H7 (cell line): ENCODE data around the gene GABPA. TPM values are rescaled to one million over a fixed set of nuclear protein-coding genes. Genes with fewer than 3 reads are reported as not detected.
A peak's percentile ranks its signal among the peaks of the same experiment; 100 is the strongest.
"Not testable (repeated sequence)": the region's sequence is repeated elsewhere in the genome, so short reads cannot be mapped to it uniquely, and the experiment has no call there.

Experiments used
- DNase-seq: peaks from one replicate; pipeline ENCODE4 v3.0.0; 2012
- H3K27me3 ChIP-seq: 2 replicates; pipeline ENCODE4 v1.6.0; 2011; ENCODE audit warnings: mild to moderate bottlenecking, low read length; ENCODE audit not compliant: control insufficient read depth, insufficient read depth
- H3K36me3 ChIP-seq: replicated peaks from 2 replicates; pipeline ENCODE4 v1.5.1; 2011; ENCODE audit warnings: low read length; ENCODE audit not compliant: control insufficient read depth, insufficient read depth
- H3K4me3 ChIP-seq: 2 replicates; pipeline ENCODE4 v1.5.1; 2011; ENCODE audit warnings: low read depth, mild to moderate bottlenecking, control low read depth, low read length, moderate library complexity; ENCODE audit not compliant: insufficient read depth
- total RNA-seq: library from RNA; depleted of rRNA; stranded (reverse); fragments of >200 nt; shearing (Covaris generic); gene quantifications from 2 replicates; pipeline ENCODE4 v1.2.3, GENCODE V29; 2014; rRNA removed

Gene GABPA
- total RNA-seq, result 20.5 and 28.3 TPM in 2 replicates

- H3K27me3 ChIP-seq, result no peaks in the 10 kb centered on the region
- H3K36me3 ChIP-seq, result no peaks in the 10 kb centered on the region
- peak; percentile 88 for DNase-seq
- peak within 1 kb of the TSS; percentile 80 for H3K4me3 ChIP-seq
Measured at GRCh38 chr21:25734904-25735645, at the start of gene GABPA, which contains the start of gene ATP5PF. TSS of gene GABPA (plus strand) at chr21:25734972. CDS start at chr21:25741599, 6,627 bp downstream. TSS of gene ATP5PF (minus strand) at chr21:25734904. CDS start at chr21:25729794, 5,110 bp downstream.

- DNase-seq, result no peak
- Histone ChIP-seq H3K27me3 (no peaks in the 10 kb centered on the region), H3K36me3 (no peaks in the 10 kb centered on the region), H3K4me3 (no peak overlapping the region)
Measured at GRCh38 chr21:25687787-25688186, 47.0 kb upstream of the GABPA start.

GRCh38 chr21:25688275-25689155, 46.3 kb upstream of the GABPA start:
- no peak overlapping the region for H3K4me3 ChIP-seq
- no peak for DNase-seq
- H3K36me3 ChIP-seq, result no peaks in the 10 kb centered on the region
- H3K27me3 ChIP-seq, result no peaks in the 10 kb centered on the region

GRCh38 chr21:25689226-25689625, 45.5 kb upstream of the GABPA start:
- no peak overlapping the region for H3K4me3 ChIP-seq
- H3K27me3 ChIP-seq, result no peaks in the 10 kb centered on the region
- no peak for DNase-seq
- H3K36me3 ChIP-seq, result no peaks in the 10 kb centered on the region

GRCh38 chr21:25691976-25692375, 42.8 kb upstream of the GABPA start:
- no peak overlapping the region for H3K4me3 ChIP-seq
- DNase-seq, result no peak
- no peaks in the 10 kb centered on the region for H3K36me3 ChIP-seq
- H3K27me3 ChIP-seq, result no peaks in the 10 kb centered on the region

- not testable (repeated sequence) for H3K4me3 ChIP-seq, H3K36me3 ChIP-seq, H3K27me3 ChIP-seq, DNase-seq
Measured at GRCh38 chr21:25695461-25695860, 39.3 kb upstream of the GABPA start.

- H3K36me3 ChIP-seq, result no peaks in the 10 kb centered on the region
- H3K4me3 ChIP-seq, result no peak overlapping the region
- no peaks in the 10 kb centered on the region for H3K27me3 ChIP-seq
- no peak for DNase-seq
Measured at GRCh38 chr21:25700741-25701140, 34.0 kb upstream of the GABPA start.

- Histone ChIP-seq H3K27me3 (no peaks in the 10 kb centered on the region), H3K36me3 (no peaks in the 10 kb centered on the region), H3K4me3 (no peak overlapping the region)
- DNase-seq, result no peak
Measured at GRCh38 chr21:25701529-25701928, 33.2 kb upstream of the GABPA start.

- H3K4me3 ChIP-seq, result no peak overlapping the region
- no peaks in the 10 kb centered on the region for H3K27me3 ChIP-seq
- no peaks in the 10 kb centered on the region for H3K36me3 ChIP-seq
- peak; percentile 30 for DNase-seq
Measured at GRCh38 chr21:25708467-25709065, 26.2 kb upstream of the GABPA start.

- no peaks in the 10 kb centered on the region for H3K36me3 ChIP-seq
- DNase-seq, result no peak
- no peak overlapping the region for H3K4me3 ChIP-seq
- no peaks in the 10 kb centered on the region for H3K27me3 ChIP-seq
Measured at GRCh38 chr21:25709684-25710265, 25.0 kb upstream of the GABPA start.

- no peak for DNase-seq
- H3K27me3 ChIP-seq, result no peaks in the 10 kb centered on the region
- no peak overlapping the region for H3K4me3 ChIP-seq
- no peaks in the 10 kb centered on the region for H3K36me3 ChIP-seq
Measured at GRCh38 chr21:25710550-25710949, 24.2 kb upstream of the GABPA start.

GRCh38 chr21:25714066-25714465, 20.7 kb upstream of the GABPA start:
- not testable (repeated sequence) for H3K4me3 ChIP-seq, DNase-seq, H3K36me3 ChIP-seq, H3K27me3 ChIP-seq

- DNase-seq, result no peak
- H3K36me3 ChIP-seq, result no peaks in the 10 kb centered on the region; the same call in 1 of the 2 replicates
- H3K4me3 ChIP-seq, result no peak overlapping the region
- no peaks in the 10 kb centered on the region for H3K27me3 ChIP-seq
Measured at GRCh38 chr21:25717491-25718147, 17.2 kb upstream of the GABPA start.

- no peak overlapping the region for H3K4me3 ChIP-seq
- DNase-seq, result no peak
- H3K36me3 ChIP-seq, result peaks cover 5% of the 10 kb centered on the region
- H3K27me3 ChIP-seq, result no peaks in the 10 kb centered on the region
Measured at GRCh38 chr21:25721987-25722386, 12.8 kb upstream of the GABPA start.
